ENCODE results near the gene SKAP2.

The SKAP2 gene

GRCh38 chr7:26899519-26899918 lies 35.1 kb upstream of the SKAP2 start:
- no peak for TF ChIP-seq TAF1 (IDR thresholded peaks at IDR 0.05; ENCODE audit: low read depth)
- TF ChIP-seq CREB1 (IDR thresholded peaks at IDR 0.05; ENCODE audit: low read depth): no peak
- TF ChIP-seq USF1 (IDR thresholded peaks at IDR 0.05): no peak
- TF ChIP-seq TEAD4 (IDR thresholded peaks at IDR 0.05): no peak
- no peak for TF ChIP-seq YY1 (IDR thresholded peaks at IDR 0.05; ENCODE audit: low read depth)
- TF ChIP-seq REST (IDR thresholded peaks at IDR 0.05; ENCODE audit: low read depth): no peak
- TF ChIP-seq TCF12 (IDR thresholded peaks at IDR 0.05; ENCODE audit: low read depth): no peak
- TF ChIP-seq CEBPB (IDR thresholded peaks at IDR 0.05): no peak
- no peak for TF ChIP-seq NFIC (IDR thresholded peaks at IDR 0.05)
- TF ChIP-seq MAX (IDR thresholded peaks at IDR 0.05): no peak

GRCh38 chr7:26898891-26899290 lies 34.5 kb upstream of the SKAP2 start:
- TF ChIP-seq REST (IDR thresholded peaks at IDR 0.05; ENCODE audit: low read depth) (no peak), MAX (IDR thresholded peaks at IDR 0.05) (no peak), CEBPB (IDR thresholded peaks at IDR 0.05) (no peak), YY1 (IDR thresholded peaks at IDR 0.05; ENCODE audit: low read depth) (no peak), TAF1 (IDR thresholded peaks at IDR 0.05; ENCODE audit: low read depth) (no peak), ZBTB7A (IDR thresholded peaks at IDR 0.05; ENCODE audit: low read depth) (no peak), TEAD4 (IDR thresholded peaks at IDR 0.05) (no peak), EGR1 (IDR thresholded peaks at IDR 0.05) (no peak), EP300 (IDR thresholded peaks at IDR 0.05; ENCODE audit: borderline replicate concordance) (no peak), NFIC (IDR thresholded peaks at IDR 0.05) (no peak), USF1 (IDR thresholded peaks at IDR 0.05) (no peak)

- TF ChIP-seq EP300 (IDR thresholded peaks at IDR 0.05; ENCODE audit: borderline replicate concordance): no peak
- TF ChIP-seq FOXM1 (IDR thresholded peaks at IDR 0.05; ENCODE audit: borderline replicate concordance, low read depth): no peak
- no peak for TF ChIP-seq REST (IDR thresholded peaks at IDR 0.05; ENCODE audit: low read depth)
- no peak for TF ChIP-seq TCF12 (IDR thresholded peaks at IDR 0.05; ENCODE audit: low read depth)
- TF ChIP-seq RAD21 (IDR thresholded peaks at IDR 0.05; ENCODE audit: low read depth): no peak
Measured at GRCh38 chr7:26897928-26898327, 33.5 kb upstream of the SKAP2 start.

- TF ChIP-seq EGR1 (IDR thresholded peaks at IDR 0.05): no peak
- TF ChIP-seq ZBTB7A (IDR thresholded peaks at IDR 0.05; ENCODE audit: low read depth): no peak
- TF ChIP-seq USF1 (IDR thresholded peaks at IDR 0.05): no peak
- no peak for TF ChIP-seq CREB1 (IDR thresholded peaks at IDR 0.05; ENCODE audit: low read depth)
- TF ChIP-seq TAF1 (IDR thresholded peaks at IDR 0.05; ENCODE audit: low read depth): no peak
- TF ChIP-seq CEBPB (IDR thresholded peaks at IDR 0.05): no peak
- no peak for TF ChIP-seq TEAD4 (IDR thresholded peaks at IDR 0.05)
- TF ChIP-seq TCF12 (IDR thresholded peaks at IDR 0.05; ENCODE audit: low read depth): no peak
- no peak for TF ChIP-seq RAD21 (IDR thresholded peaks at IDR 0.05; ENCODE audit: low read depth)
- TF ChIP-seq FOXM1 (IDR thresholded peaks at IDR 0.05; ENCODE audit: borderline replicate concordance, low read depth): no peak
- no peak for TF ChIP-seq YY1 (IDR thresholded peaks at IDR 0.05; ENCODE audit: low read depth)
- no peak for TF ChIP-seq NFIC (IDR thresholded peaks at IDR 0.05)
- no peak for TF ChIP-seq REST (IDR thresholded peaks at IDR 0.05; ENCODE audit: low read depth)
- no peak for TF ChIP-seq EP300 (IDR thresholded peaks at IDR 0.05; ENCODE audit: borderline replicate concordance)
- TF ChIP-seq MAX (IDR thresholded peaks at IDR 0.05): no peak
Measured at GRCh38 chr7:26891400-26892350, 27.3 kb upstream of the SKAP2 start.
